Measurements from ENCODE around the gene MED12.

Gene MED12

DNA sequence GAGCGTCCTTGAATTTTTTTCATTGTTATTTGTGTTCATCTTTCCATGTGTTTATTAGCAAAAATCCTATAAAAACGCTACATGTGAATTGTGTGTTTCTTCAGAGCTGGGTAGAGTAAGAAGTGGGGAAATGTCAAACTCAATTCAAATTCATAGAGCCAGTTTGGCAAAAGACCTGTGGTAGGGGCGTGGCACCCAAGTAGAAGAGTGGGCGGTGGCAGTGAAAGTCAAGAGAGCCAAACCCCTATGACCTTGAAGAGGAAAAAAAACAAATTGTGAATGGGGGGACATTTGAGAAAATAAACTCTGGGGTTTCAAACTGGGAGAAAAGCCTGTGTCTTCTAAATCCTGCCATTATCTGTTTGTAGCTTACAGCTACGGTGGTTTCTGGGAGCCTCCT lies 27.1 kb upstream of the MED12 start:
- H3K4me3 ChIP-seq (ENCODE audit: low read depth, low read length), result no peak overlapping the region
- no peak for DNase-seq (ENCODE audit: low read depth)
- TF ChIP-seq, protein P1, sequence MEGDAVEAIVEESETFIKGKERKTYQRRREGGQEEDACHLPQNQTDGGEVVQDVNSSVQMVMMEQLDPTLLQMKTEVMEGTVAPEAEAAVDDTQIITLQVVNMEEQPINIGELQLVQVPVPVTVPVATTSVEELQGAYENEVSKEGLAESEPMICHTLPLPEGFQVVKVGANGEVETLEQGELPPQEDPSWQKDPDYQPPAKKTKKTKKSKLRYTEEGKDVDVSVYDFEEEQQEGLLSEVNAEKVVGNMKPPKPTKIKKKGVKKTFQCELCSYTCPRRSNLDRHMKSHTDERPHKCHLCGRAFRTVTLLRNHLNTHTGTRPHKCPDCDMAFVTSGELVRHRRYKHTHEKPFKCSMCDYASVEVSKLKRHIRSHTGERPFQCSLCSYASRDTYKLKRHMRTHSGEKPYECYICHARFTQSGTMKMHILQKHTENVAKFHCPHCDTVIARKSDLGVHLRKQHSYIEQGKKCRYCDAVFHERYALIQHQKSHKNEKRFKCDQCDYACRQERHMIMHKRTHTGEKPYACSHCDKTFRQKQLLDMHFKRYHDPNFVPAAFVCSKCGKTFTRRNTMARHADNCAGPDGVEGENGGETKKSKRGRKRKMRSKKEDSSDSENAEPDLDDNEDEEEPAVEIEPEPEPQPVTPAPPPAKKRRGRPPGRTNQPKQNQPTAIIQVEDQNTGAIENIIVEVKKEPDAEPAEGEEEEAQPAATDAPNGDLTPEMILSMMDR (IDR thresholded peaks at IDR 0.05; ENCODE audit: insufficient read depth, low read depth, low read length, missing control alignments), result no peak

DNA sequence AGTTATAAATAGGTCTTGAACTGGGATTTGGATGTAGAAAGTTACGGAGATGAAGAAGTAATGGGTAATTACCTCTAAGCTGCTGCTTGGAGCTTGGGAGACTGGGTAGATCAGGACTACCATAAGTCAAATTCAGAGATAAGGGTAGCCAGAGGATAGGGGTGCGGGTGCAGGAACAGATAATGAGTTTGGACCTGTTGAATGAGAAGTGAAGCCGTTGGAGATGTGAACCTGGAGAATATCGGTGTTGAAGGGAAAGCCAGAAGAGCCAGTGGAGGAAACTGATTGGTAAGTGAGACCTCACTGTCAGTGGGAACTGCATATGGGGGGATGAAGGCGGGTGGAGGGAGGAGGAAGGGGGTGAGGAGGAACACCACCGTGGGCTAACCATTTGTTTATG lies 23.4 kb upstream of the MED12 start:
- no peak for DNase-seq (ENCODE audit: low read depth)
- peak overlapping the region; percentile 81 for H3K4me3 ChIP-seq (ENCODE audit: low read depth, low read length)
- TF ChIP-seq, protein P1 (IDR thresholded peaks at IDR 0.05; ENCODE audit: insufficient read depth, low read depth, low read length, missing control alignments), result no peak

DNA sequence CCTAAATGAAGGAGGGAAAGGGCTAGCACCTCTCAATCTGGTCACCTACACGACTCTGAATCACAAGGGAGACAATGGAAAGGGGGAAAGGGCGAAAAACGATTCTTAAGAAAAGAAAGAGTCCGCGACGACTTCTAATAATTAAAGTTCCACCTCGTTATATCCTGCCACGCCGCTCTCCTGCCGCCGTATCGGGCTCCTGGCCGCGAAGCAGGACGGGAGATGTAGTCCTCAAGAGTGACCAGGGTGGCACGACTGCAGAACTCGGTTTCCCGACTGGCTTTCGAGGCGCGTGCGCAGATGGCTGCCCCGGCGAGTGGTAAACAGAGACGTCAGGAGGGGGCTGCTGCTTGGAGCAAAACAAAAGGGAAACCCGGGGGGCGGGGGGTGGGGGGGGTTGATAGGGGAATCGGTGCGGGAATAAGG lies 22.8 kb upstream of the MED12 start, which contains the start of gene FOXO4:
FOXO4 (plus strand) TSS at position 297 of the 426 bp plus-strand sequence. CDS start 678 bp downstream, outside the sequence.
- peak; percentile 90 for DNase-seq (ENCODE audit: low read depth)
- H3K4me3 ChIP-seq (ENCODE audit: low read depth, low read length), result peak within 1 kb of the TSS; percentile 81
- TF ChIP-seq, protein P1 (IDR thresholded peaks at IDR 0.05; ENCODE audit: insufficient read depth, low read depth, low read length, missing control alignments), result no peak

DNA sequence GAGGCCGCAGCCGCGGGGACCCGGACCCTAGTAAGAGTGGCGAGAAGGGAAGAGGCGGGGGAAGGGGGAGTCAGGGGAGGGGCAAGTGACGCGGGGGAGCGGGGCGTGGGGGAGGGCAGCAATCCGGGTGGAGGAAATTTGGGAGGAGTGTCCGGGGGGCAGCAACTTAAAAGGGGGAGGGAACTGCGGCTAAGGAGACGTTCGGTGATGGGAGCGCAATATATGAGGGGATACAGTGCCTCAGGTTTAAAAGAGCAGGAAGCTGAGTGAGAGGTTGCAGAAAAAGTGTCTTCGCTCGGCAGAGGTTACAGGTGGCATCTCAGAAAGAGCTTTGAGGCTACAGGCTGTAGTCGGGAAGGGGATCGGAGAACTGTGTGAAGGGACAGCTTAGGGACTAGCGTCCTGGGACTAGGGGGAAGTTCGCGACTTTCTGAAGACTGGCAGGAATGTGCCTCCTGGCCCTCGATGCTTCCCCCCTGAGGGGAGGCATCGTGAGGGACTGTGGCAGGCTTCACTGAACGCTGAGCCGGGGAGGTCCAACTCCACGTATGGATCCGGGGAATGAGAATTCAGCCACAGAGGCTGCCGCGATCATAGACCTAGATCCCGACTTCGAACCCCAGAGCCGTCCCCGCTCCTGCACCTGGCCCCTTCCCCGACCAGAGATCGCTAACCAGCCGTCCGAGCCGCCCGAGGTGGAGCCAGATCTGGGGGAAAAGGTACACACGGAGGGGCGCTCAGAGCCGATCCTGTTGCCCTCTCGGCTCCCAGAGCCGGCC lies 22.2 kb upstream of the MED12 start:
- TF ChIP-seq, protein P1 (IDR thresholded peaks at IDR 0.05; ENCODE audit: insufficient read depth, low read depth, low read length, missing control alignments), result no peak
- H3K4me3 ChIP-seq (ENCODE audit: low read depth, low read length), result peak overlapping the region; percentile 81
- peak; percentile 54 for DNase-seq (ENCODE audit: low read depth)

DNA sequence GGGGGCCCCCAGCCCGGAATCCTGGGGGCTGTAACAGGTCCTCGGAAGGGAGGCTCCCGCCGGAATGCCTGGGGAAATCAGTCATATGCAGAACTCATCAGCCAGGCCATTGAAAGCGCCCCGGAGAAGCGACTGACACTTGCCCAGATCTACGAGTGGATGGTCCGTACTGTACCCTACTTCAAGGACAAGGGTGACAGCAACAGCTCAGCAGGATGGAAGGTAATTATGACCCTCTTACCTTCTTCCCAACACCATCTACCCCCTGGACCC lies 21.7 kb upstream of the MED12 start:
- H3K4me3 ChIP-seq (ENCODE audit: low read depth, low read length), result peak overlapping the region; percentile 81
- no peak for DNase-seq (ENCODE audit: low read depth)
- TF ChIP-seq, protein P1 (IDR thresholded peaks at IDR 0.05; ENCODE audit: insufficient read depth, low read depth, low read length, missing control alignments), result no peak

DNA sequence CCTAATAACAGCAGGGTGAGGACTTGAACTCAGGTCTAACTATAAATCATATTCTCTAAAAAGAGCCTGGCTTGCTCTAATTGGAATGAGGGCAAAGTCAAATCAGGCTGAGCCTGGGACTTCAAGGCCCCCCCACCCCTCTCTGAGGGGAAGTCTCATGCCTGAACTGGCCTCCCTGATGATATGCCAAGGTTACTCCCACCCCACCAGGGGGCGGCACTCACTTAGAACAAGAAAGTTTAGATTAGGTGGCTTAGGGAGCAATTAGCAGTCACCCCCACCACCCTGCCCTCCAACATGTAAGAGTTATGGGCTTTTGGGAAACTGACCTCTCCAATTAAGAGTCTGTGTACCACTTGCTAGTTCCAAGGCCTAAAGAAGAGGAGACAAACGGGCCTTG lies 20.1 kb upstream of the MED12 start:
- peak; percentile 76 for DNase-seq (ENCODE audit: low read depth)
- TF ChIP-seq, protein P1 (IDR thresholded peaks at IDR 0.05; ENCODE audit: insufficient read depth, low read depth, low read length, missing control alignments), result peak; percentile 55
- H3K4me3 ChIP-seq (ENCODE audit: low read depth, low read length), result no peak overlapping the region
